ENCODE measurements around the gene ALMS1.
"Not testable (repeated sequence)": the region's sequence is repeated elsewhere in the genome, so short reads cannot be mapped to it uniquely, and the experiment has no call there.

Gene ALMS1

GRCh38 chr2:73385504-73386341 is at the start of gene ALMS1:
TSS of gene ALMS1 (plus strand) at chr2:73385836. CDS start at chr2:73385869, 33 bp downstream.
- DNase-seq (ENCODE audit: low read depth in 3 of 3), result peak; percentile 70 to 80 (median 72)

DNA sequence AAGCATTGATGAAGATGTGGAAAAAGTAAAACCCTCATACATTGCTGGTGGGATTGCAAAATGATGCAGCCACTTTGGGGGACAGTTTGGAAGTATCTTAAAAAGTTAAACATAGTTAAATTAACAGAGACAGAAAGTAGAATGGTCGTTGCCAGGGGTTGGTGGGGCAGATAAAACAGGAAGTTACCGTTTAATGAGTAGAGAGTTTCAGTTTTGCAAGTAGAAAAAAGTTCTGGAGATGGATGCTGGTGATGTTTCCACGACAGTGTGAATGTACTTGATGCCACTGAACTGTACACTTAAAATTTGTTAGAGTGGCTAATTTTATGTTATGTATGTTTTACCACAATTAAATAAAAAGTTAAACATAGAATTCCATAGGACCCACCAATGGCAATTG is 47.8 kb upstream of the ALMS1 start:
- DNase-seq (ENCODE audit: low read depth in 3 of 3), result no peak

- no peak for DNase-seq (ENCODE audit: low read depth in 3 of 3)
Observed at GRCh38 chr2:73339201-73339600, 46.4 kb upstream of the ALMS1 start.

DNA sequence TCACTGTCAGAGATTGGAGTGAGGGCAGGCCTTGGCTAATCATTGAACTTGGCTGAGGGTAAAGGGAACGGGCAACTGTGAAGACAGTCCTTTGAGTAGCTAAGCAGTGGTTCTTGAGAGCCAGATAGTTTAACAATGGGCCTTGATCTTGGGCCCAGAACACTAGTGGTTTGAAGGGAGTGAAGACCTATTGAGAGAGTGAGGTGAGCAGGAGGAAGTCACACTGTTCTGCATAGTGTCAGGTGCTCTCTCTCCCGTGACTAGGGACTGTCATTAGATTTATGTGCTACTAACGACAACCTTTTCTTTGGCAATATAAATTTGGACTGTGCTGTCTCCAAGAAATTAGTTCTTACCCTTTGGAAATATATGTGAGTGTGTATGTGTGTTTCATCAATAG is 44.6 kb upstream of the ALMS1 start:
- DNase-seq (ENCODE audit: low read depth in 3 of 3), result no peak

- no peak for DNase-seq (ENCODE audit: low read depth in 3 of 3)
Observed at GRCh38 chr2:73343992-73344391, 41.6 kb upstream of the ALMS1 start.

DNA sequence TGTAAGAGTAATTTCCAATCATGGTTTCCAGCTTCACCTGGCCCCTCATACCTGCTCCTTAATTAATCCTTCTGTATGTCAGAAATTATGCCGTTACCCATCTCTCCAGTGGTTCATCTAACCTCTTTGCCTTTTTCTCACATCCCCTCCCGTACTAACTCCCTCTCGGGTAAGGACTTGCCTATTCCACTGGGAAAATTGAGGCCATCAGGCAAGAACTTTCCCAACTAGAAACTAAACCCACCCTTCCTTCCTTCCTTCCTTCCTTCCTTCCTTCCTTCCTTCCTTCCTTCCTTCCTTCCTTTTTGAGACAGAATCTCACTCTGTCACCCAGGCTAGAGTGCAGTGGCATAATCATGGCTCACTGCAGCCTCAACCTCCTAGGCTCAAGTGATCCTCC is 40.9 kb upstream of the ALMS1 start:
- not testable (repeated sequence) for DNase-seq (ENCODE audit: low read depth in 3 of 3)

DNA sequence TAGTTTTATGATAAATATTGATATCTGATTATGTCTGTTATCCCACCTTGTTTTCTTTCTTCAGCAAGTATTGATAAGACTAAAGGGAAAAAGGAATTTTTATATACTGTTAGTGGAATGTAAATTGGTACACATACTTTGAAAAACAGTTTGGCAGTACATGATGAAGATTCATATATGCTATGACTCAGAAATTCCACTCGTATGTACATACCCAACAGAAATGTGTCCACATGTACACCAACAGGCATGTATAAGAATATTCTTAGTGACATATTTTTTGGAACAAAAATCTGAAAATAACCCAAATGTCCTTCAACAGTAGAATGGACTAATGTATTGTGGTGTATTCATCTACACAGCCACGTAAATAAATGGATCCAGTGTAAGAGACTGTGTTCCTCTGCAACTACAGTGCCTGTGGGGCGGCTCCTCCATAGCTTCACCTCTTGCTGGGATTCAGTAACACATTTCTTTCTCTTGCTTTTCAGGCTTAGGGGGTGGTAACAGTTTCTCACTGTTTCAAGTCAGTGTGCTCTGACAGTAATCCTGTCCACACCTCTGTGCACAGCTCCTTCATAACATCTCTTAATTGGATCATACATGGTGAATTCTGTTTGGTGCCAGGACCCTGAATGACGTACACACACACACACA is 35.5 kb upstream of the ALMS1 start:
- no peak for DNase-seq (ENCODE audit: low read depth in 3 of 3)

GRCh38 chr2:73356097-73356496 is 29.5 kb upstream of the ALMS1 start:
- no peak for DNase-seq (ENCODE audit: low read depth in 3 of 3)

DNA sequence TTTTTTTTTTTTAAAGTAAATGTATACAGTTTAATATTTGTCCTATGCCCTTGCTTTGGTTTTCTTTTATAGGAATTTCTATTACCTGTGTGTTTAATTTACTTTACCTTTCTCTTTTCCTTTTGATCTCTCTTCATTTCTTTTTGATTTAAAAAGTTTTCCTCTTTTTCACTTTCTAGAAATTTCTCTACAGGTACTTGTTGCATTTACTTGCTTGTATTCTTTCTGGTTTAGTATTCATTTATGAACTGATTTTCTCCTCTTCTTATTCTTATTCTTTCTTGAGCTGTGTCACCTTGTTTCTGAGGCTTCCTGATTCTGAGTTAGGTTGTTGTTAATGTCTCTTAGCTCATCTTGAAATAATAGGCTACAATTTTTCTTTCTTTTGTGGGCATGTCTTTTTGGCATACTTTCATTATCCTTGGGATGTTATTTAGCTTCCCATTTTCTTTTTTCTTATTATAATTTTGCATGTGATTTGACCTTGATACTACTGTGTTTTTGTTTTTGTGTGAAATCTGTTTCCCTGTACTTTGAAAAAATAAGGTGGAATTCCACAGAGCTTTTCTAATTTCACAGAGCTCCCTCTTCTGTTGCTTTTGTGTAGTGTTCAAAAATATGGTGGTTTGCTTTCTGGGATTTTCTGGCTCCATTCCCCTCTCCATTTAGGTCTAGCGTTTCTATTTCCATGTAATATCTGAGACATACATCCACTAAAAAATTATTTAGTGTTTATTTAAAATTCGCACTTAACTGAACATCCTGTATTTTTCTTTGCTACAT is 25.5 kb upstream of the ALMS1 start:
- DNase-seq (ENCODE audit: low read depth in 3 of 3), result no peak

DNA sequence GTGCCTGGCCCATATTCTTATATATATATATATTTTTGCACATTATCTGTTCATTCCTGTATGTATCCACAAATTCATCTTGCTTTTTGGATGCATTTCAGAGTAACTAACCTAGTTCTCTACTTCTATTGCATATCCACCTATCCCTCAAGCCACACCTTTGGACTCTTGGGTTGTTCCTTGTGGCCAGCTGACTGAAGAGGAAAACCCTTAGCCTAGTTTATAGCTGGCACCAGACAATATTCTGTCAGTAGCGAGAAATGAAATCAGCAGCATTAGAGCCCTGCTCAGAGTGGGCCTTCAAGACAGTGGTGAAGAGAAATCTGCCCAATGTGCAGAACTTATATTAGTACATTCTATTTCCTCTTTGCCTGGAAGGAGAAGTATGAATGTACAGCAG is 19.6 kb upstream of the ALMS1 start:
- DNase-seq (ENCODE audit: low read depth in 3 of 3), result no peak

- DNase-seq (ENCODE audit: low read depth in 3 of 3), result no peak
Observed at GRCh38 chr2:73368781-73369180, 16.9 kb upstream of the ALMS1 start.

- DNase-seq (ENCODE audit: low read depth in 3 of 3), result no peak
Observed at GRCh38 chr2:73370348-73370747, 15.3 kb upstream of the ALMS1 start.

DNA sequence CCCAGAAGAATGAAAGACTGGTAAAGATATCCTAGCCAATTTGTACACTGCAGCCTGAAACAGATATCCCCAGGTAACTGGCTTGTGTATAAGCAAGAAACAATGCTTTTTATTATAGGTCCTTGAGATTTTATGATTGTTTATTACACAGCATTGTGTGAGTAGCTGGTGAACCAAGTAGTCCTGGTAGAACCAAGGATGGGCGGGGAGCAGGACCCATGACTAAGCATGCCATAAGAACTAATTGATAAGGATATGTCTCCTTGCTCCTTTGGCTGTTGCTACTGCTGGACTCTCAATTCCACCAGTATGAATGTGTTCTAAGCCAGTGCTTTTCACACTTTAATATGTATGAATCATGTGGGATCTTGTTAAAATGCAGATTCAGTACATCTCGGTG is 12.3 kb upstream of the ALMS1 start:
- no peak for DNase-seq (ENCODE audit: low read depth in 3 of 3)

DNA sequence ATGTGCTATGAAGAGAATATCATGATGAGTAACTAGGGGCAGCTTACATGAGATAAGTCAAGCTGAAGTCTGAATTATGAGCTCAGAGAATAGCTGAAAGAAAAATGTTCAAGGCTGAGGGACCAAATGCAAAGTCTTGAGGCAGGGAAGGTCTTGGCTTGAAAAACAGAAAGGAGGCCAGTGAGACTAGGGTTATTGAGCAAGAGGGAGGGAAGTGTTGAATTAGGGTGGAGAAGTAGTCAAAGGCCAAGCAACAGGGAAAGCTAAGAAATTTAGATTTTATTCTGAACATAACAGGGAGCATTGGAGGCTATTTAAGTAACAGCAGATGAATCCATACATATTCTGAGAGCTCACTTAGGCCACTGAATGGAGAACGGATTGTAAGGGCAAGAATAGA is 11.4 kb upstream of the ALMS1 start:
- no peak for DNase-seq (ENCODE audit: low read depth in 3 of 3)

GRCh38 chr2:73376681-73377080 is 9.0 kb upstream of the ALMS1 start:
- no peak for DNase-seq (ENCODE audit: low read depth in 3 of 3)

- no peak for DNase-seq (ENCODE audit: low read depth in 3 of 3)
Observed at GRCh38 chr2:73383036-73383435, 2.6 kb upstream of the ALMS1 start.

- DNase-seq (ENCODE audit: low read depth in 3 of 3), result no peak
Observed at GRCh38 chr2:73385123-73385503, 523 bp upstream of the ALMS1 start.

- no peak for DNase-seq (ENCODE audit: low read depth in 3 of 3)
Observed at GRCh38 chr2:73386342-73386868, 769 bp downstream of the ALMS1 start.

- no peak for DNase-seq (ENCODE audit: low read depth in 3 of 3)
Observed at GRCh38 chr2:73386894-73387636, 1.4 kb downstream of the ALMS1 start.

DNA sequence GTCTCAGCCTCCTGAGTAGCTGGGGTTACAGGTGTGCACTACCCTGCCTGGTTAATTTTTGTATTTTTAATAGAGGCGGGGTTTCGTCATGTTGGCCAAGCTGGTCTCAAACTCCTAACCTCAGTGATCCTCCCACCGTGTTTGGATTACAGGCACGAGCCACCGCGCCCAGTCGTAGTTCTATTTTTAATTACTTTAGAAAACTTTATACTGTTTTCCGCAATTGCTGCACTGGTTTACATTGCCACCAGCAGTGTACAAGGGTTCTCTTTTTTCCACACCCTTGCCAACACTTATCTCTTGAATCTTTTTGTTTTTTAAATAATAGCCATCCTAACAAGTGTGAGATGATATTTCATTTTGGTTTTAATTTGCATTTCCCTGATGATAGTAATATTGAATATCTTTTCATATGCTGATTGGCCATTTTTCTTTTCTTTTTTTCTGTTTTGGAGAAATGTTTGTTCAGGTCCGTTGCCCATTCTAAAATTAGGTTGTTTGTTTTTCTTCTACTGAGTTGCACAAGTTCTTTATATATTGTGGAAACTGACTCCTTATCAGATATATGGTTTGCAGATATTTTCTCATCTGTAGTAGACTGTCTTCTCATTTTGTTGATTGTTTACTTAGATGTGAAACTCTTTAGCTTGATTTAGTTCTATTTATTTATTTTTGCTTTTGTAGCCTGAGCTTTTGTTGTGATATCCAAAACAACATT is 16.9 kb downstream of the ALMS1 start:
- DNase-seq (ENCODE audit: low read depth in 3 of 3), result no peak

- no peak for DNase-seq (ENCODE audit: low read depth in 3 of 3)
Observed at GRCh38 chr2:73403237-73403636, 17.6 kb downstream of the ALMS1 start.
